Measurements from ENCODE around the gene VIPAS39.

VIPAS39 gene

DNA sequence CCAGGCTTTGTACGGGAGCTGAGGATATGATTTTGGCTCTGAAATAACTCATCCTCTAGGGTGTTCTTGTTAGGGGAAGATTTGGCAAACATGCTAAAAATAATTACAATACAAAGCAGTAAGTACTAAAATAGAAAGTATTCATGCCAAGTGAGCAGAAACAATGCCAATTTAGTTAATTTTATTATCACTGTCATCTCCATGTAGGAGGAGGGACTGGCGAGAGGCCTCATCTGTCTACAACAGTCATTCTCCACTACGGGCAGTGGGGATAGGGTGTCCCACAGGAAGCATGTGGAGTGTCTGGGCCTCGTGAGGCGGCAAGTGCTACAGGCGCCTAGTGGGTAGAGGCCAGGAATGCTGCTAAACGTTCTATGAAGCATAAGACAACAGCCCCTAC is 37.9 kb upstream of the VIPAS39 start:
- Histone ChIP-seq H3K4me1 (ENCODE audit: insufficient read depth, insufficient read length) (peaks cover 4% of the 10 kb centered on the region), H3K27me3 (ENCODE audit: insufficient read depth, insufficient read length) (peaks cover 35% of the 10 kb centered on the region), H3K9ac (ENCODE audit: insufficient read length, low read depth) (no peak overlapping the region), H3K4me3 (ENCODE audit: insufficient read length, low read depth) (no peak overlapping the region), H3K36me3 (ENCODE audit: insufficient read depth, insufficient read length, low read length) (no peaks in the 10 kb centered on the region), H3K9me3 (ENCODE audit: insufficient read depth, low read length) (no peaks in the 10 kb centered on the region)
- DNase-seq (ENCODE audit: low read depth, low spot score) = no peak
- no peak for TF ChIP-seq YY1 (IDR thresholded peaks at IDR 0.05; ENCODE audit: insufficient read depth, insufficient read length)

DNA sequence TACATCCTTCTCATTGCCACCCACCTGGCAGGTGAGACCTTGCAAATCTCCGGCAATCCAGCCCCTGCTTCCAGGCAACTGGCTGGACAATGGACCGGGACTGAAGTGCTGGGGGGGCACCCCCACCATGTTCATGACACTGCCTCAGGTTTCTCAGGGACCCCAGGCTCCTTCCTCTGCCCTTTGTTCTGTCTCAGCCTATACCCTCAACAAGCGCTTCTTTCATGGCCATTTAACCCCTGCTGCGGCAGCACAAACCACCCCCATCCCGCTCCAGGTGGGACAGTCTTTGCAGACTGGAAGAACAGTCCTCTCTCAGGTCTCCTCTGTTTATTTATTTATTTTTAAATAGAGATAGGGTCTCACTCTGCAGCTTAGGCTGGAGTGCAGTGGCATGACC is 33.7 kb upstream of the VIPAS39 start:
- Histone ChIP-seq H3K9me3 (ENCODE audit: insufficient read depth, low read length) (no peaks in the 10 kb centered on the region), H3K36me3 (ENCODE audit: insufficient read depth, insufficient read length, low read length) (no peaks in the 10 kb centered on the region), H3K9ac (ENCODE audit: insufficient read length, low read depth) (no peak overlapping the region), H3K4me3 (ENCODE audit: insufficient read length, low read depth) (no peak overlapping the region), H3K4me1 (ENCODE audit: insufficient read depth, insufficient read length) (peaks cover 8% of the 10 kb centered on the region), H3K27me3 (ENCODE audit: insufficient read depth, insufficient read length) (no peaks in the 10 kb centered on the region)
- no peak for DNase-seq (ENCODE audit: low read depth, low spot score)
- TF ChIP-seq YY1 (IDR thresholded peaks at IDR 0.05; ENCODE audit: insufficient read depth, insufficient read length) (no peak), SUZ12 (IDR thresholded peaks at IDR 0.05; ENCODE audit: extremely low read depth, insufficient read depth, insufficient read length) (no peak), ZNF274 (IDR thresholded peaks at IDR 0.05; ENCODE audit: low read depth, low read length) (no peak)

DNA sequence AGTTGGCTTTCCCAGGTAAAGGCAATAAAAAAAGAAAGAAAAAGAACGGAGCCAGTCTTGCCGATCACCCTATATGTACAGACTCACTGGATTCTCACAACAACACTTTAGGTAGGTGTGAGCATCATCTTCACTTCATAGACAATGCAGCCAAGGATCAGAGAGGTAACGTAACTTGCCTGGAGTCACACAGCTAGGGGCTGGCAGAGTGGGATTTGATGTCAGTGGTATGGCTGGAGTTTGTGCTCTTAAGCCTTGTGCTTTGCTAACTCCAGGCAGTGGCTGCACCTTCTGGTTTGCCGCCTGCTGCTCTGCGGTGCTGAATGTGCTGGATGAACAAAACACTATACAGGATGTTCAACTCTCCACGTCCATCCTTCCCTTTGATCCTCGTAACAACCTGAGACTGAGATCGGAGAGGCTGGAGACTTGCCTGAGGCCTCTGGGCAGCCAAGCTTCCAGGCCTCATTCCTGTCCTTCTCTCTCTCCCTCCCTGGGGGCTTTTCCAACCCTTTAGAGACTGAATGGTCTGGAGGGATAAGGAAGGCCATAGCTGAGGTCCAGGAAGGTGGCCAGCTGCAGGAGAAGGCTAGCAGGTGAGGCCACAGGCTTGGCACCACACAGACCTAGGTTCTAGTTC is 33.1 kb upstream of the VIPAS39 start:
- DNase-seq (ENCODE audit: low read depth, low spot score) = no peak
- Histone ChIP-seq H3K4me1 (ENCODE audit: insufficient read depth, insufficient read length) (peaks cover 8% of the 10 kb centered on the region), H3K27me3 (ENCODE audit: insufficient read depth, insufficient read length) (no peaks in the 10 kb centered on the region), H3K4me3 (ENCODE audit: insufficient read length, low read depth) (no peak overlapping the region), H3K9ac (ENCODE audit: insufficient read length, low read depth) (no peak overlapping the region), H3K9me3 (ENCODE audit: insufficient read depth, low read length) (no peaks in the 10 kb centered on the region), H3K36me3 (ENCODE audit: insufficient read depth, insufficient read length, low read length) (no peaks in the 10 kb centered on the region)
- TF ChIP-seq ZNF274 (IDR thresholded peaks at IDR 0.05; ENCODE audit: low read depth, low read length) (no peak), SUZ12 (IDR thresholded peaks at IDR 0.05; ENCODE audit: extremely low read depth, insufficient read depth, insufficient read length) (no peak), YY1 (IDR thresholded peaks at IDR 0.05; ENCODE audit: insufficient read depth, insufficient read length) (no peak)

DNA sequence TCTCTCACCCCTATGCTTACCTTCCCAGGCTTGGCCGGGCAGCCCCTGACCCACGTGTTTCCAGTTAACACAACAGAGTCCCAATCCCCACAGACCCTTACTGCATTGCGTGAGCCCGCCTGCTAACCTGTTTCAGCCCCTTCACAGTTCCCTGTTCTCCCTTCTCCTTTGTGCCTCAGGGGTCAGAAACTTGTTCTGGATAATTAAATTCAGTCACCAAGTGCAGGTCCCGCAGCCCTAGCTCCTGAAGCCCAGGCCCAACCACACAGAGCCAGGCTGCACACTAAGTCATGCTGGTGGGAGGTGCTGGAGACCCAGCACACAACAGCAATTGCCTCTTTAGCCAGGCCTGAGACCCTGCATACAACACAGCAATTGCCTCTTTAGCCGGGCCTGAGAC is 31.6 kb upstream of the VIPAS39 start:
- H3K36me3 ChIP-seq (ENCODE audit: insufficient read depth, insufficient read length, low read length) = no peaks in the 10 kb centered on the region
- H3K9me3 ChIP-seq (ENCODE audit: insufficient read depth, low read length) = no peaks in the 10 kb centered on the region
- no peak overlapping the region for H3K9ac ChIP-seq (ENCODE audit: insufficient read length, low read depth)
- H3K27me3 ChIP-seq (ENCODE audit: insufficient read depth, insufficient read length) = no peaks in the 10 kb centered on the region
- H3K4me3 ChIP-seq (ENCODE audit: insufficient read length, low read depth) = no peak overlapping the region
- peaks cover 8% of the 10 kb centered on the region for H3K4me1 ChIP-seq (ENCODE audit: insufficient read depth, insufficient read length)
- DNase-seq (ENCODE audit: low read depth, low spot score) = no peak
- TF ChIP-seq ZNF274 (IDR thresholded peaks at IDR 0.05; ENCODE audit: low read depth, low read length) (no peak), SUZ12 (IDR thresholded peaks at IDR 0.05; ENCODE audit: extremely low read depth, insufficient read depth, insufficient read length) (no peak), YY1 (IDR thresholded peaks at IDR 0.05; ENCODE audit: insufficient read depth, insufficient read length) (no peak)

DNA sequence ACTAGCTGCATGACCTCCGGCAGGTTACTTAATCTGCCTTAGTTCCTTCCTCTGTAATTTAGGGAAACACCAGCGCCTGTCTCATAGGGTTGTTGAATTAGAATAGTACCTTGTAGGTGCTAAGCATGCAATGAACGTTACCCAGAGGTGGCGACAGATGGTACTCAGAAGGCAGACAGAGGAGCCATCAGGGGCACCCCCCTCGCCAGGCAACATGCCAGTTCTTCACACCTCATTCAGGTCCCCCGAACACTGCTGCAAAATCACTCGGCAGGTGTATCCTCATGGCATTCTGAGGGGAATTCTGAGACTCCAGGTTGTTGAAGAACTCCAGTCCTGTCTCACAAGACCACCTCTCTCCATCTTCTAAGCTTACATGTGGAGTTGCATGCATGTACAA is 31.2 kb upstream of the VIPAS39 start:
- TF ChIP-seq YY1 (IDR thresholded peaks at IDR 0.05; ENCODE audit: insufficient read depth, insufficient read length) (no peak), SUZ12 (IDR thresholded peaks at IDR 0.05; ENCODE audit: extremely low read depth, insufficient read depth, insufficient read length) (no peak), ZNF274 (IDR thresholded peaks at IDR 0.05; ENCODE audit: low read depth, low read length) (no peak)

DNA sequence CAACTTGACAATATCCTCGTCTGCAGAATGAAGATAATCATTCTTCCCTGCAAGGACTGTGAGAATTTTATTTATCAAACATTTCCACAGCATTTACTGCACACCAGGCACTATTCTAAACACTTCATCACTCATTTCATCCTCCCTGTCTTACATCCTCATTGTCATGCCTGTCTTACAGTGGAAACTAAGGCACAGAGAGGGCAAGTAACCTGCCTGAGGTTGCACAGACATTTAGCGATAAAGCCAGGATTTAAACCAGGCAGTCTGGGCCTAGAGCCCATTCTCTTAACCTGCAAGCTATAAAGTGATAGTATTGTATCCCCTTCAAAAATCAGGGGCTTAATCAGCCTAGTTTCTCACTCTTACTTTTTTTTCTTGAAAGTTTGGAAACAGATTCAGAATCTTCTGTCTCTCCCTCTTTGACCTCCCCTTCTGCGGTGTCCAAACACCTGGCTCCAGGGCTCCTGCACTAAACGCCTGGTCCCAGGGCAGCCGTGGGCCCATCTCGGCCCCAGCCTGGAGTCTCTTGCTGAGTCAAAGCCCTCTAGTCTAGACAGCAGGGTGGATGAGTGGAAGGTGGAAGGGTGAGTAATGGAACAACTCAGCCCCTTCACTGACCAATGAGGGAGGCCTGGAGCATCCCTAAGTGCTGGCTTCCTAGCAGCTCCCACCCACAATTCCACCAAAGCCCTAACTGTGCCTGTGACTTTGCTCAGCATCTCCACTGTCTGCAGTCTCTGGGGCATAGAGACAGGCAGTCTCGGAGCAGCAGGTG is 28.7 kb upstream of the VIPAS39 start:
- Histone ChIP-seq H3K9me3 (ENCODE audit: insufficient read depth, low read length) (no peaks in the 10 kb centered on the region), H3K9ac (ENCODE audit: insufficient read length, low read depth) (no peak overlapping the region), H3K27me3 (ENCODE audit: insufficient read depth, insufficient read length) (no peaks in the 10 kb centered on the region), H3K4me1 (ENCODE audit: insufficient read depth, insufficient read length) (peaks cover 8% of the 10 kb centered on the region), H3K4me3 (ENCODE audit: insufficient read length, low read depth) (no peak overlapping the region), H3K36me3 (ENCODE audit: insufficient read depth, insufficient read length, low read length) (no peaks in the 10 kb centered on the region)
- no peak for DNase-seq (ENCODE audit: low read depth, low spot score)
- TF ChIP-seq ZNF274 (IDR thresholded peaks at IDR 0.05; ENCODE audit: low read depth, low read length) = no peak
- TF ChIP-seq YY1 (IDR thresholded peaks at IDR 0.05; ENCODE audit: insufficient read depth, insufficient read length) = no peak
- TF ChIP-seq SUZ12 (IDR thresholded peaks at IDR 0.05; ENCODE audit: extremely low read depth, insufficient read depth, insufficient read length) = no peak

More for the DNA sequence above, 31.2 kb upstream of the VIPAS39 start:
- H3K4me1 ChIP-seq (ENCODE audit: insufficient read depth, insufficient read length) = peaks cover 8% of the 10 kb centered on the region
- H3K27me3 ChIP-seq (ENCODE audit: insufficient read depth, insufficient read length) = no peaks in the 10 kb centered on the region
- H3K36me3 ChIP-seq (ENCODE audit: insufficient read depth, insufficient read length, low read length) = no peaks in the 10 kb centered on the region
- H3K9me3 ChIP-seq (ENCODE audit: insufficient read depth, low read length) = no peaks in the 10 kb centered on the region
- no peak overlapping the region for H3K4me3 ChIP-seq (ENCODE audit: insufficient read length, low read depth)
- DNase-seq (ENCODE audit: low read depth, low spot score) = no peak
- H3K9ac ChIP-seq (ENCODE audit: insufficient read length, low read depth) = no peak overlapping the region

DNA sequence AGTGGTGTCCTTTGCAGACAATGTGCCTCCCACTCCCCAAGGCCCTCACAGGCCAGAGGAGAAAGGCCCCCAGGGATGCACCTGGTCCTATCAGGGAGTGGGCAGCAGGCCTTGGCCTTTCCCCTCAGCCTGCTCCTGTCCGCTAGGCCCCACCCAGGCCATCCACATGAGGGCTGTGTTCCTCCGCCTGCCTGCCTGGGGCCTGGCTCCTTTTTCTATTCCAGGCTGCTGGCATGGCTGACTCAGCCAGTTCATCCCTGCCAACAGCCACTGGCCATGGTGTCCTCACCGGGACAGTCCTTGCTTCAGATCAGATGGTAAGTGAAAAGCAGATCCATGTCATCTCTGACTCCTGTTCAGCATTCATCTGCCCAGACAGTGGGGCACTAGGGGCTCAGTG is 27.9 kb upstream of the VIPAS39 start:
- Histone ChIP-seq H3K27me3 (ENCODE audit: insufficient read depth, insufficient read length) (no peaks in the 10 kb centered on the region), H3K4me1 (ENCODE audit: insufficient read depth, insufficient read length) (peaks cover 4% of the 10 kb centered on the region), H3K36me3 (ENCODE audit: insufficient read depth, insufficient read length, low read length) (no peaks in the 10 kb centered on the region), H3K9ac (ENCODE audit: insufficient read length, low read depth) (no peak overlapping the region), H3K9me3 (ENCODE audit: insufficient read depth, low read length) (no peaks in the 10 kb centered on the region), H3K4me3 (ENCODE audit: insufficient read length, low read depth) (no peak overlapping the region)
- TF ChIP-seq SUZ12 (IDR thresholded peaks at IDR 0.05; ENCODE audit: extremely low read depth, insufficient read depth, insufficient read length) (no peak), ZNF274 (IDR thresholded peaks at IDR 0.05; ENCODE audit: low read depth, low read length) (no peak)
- no peak for DNase-seq (ENCODE audit: low read depth, low spot score)
